Progenitor cell of endocrine pancreas (in vitro differentiated cells): ENCODE measurements around the gene TBX4. TPM values are rescaled to one million over a fixed set of nuclear protein-coding genes. Genes with fewer than 3 reads are reported as not detected.

ENCODE experiments used
- DNase-seq: peaks from one replicate; pipeline ENCODE4 v3.0.0; 2021; ENCODE audit warnings: low spot score; ENCODE audit not compliant: unreplicated experiment
- H3K27ac Mint-ChIP-seq: 2 replicates; pipeline ENCODE4 v1.8.0; 2021; ENCODE audit warnings: mild to moderate bottlenecking, moderate library complexity, mixed read lengths
- H3K27me3 Mint-ChIP-seq: 2 replicates; pipeline ENCODE4 v1.8.0; 2021; ENCODE audit warnings: mixed read lengths
- H3K36me3 Mint-ChIP-seq: 2 replicates; pipeline ENCODE4 v1.8.0; 2022; ENCODE audit warnings: mixed read lengths; ENCODE audit not compliant: insufficient read depth
- H3K4me1 Mint-ChIP-seq: 2 replicates; pipeline ENCODE4 v1.8.0; 2021; ENCODE audit warnings: low read depth, mixed read lengths
- H3K4me3 Mint-ChIP-seq: 2 replicates; pipeline ENCODE4 v1.8.0; 2021; ENCODE audit warnings: low read depth, mild to moderate bottlenecking, moderate library complexity, mixed read lengths
- H3K9me3 Mint-ChIP-seq: 2 replicates; pipeline ENCODE4 v1.8.0; 2021; ENCODE audit warnings: low read depth, mixed read lengths
- total RNA-seq: library from RNA; stranded (reverse); gene quantifications from 2 replicates; pipeline ENCODE4 v1.2.1, GENCODE V29; 2021
- TF ChIP-seq, protein P1 (sequence below): fragments of 200-600 bp; sonication (generic); IDR thresholded peaks from one replicate; pipeline ENCODE4 v1.5.0; 2021; ENCODE audit warnings: antibody characterized with exemption, mild to moderate bottlenecking; ENCODE audit not compliant: unreplicated experiment

The TBX4 gene
- total RNA-seq, 1 donor from 2014 or later = not detected

GRCh38 chr17:61459939-61460718, 7.9 kb downstream of the TBX4 start:
- no peak for DNase-seq
- peaks cover 90% of the 10 kb centered on the region for H3K27me3 Mint-ChIP-seq

GRCh38 chr17:61460796-61461585, 8.8 kb downstream of the TBX4 start:
- Mint-ChIP-seq H3K27ac (no peak overlapping the region), H3K9me3 (no peaks in the 10 kb centered on the region), H3K36me3 (no peaks in the 10 kb centered on the region), H3K27me3 (peaks cover 90% of the 10 kb centered on the region), H3K4me1 (peaks cover 26% of the 10 kb centered on the region), H3K4me3 (no peak overlapping the region)
- DNase-seq = no peak
- TF ChIP-seq, protein P1, sequence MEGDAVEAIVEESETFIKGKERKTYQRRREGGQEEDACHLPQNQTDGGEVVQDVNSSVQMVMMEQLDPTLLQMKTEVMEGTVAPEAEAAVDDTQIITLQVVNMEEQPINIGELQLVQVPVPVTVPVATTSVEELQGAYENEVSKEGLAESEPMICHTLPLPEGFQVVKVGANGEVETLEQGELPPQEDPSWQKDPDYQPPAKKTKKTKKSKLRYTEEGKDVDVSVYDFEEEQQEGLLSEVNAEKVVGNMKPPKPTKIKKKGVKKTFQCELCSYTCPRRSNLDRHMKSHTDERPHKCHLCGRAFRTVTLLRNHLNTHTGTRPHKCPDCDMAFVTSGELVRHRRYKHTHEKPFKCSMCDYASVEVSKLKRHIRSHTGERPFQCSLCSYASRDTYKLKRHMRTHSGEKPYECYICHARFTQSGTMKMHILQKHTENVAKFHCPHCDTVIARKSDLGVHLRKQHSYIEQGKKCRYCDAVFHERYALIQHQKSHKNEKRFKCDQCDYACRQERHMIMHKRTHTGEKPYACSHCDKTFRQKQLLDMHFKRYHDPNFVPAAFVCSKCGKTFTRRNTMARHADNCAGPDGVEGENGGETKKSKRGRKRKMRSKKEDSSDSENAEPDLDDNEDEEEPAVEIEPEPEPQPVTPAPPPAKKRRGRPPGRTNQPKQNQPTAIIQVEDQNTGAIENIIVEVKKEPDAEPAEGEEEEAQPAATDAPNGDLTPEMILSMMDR = no peak

More at GRCh38 chr17:61459939-61460718, 7.9 kb downstream of the TBX4 start:
- Mint-ChIP-seq H3K9me3 (no peaks in the 10 kb centered on the region), H3K4me3 (no peak overlapping the region), H3K27ac (no peak overlapping the region), H3K4me1 (peaks cover 28% of the 10 kb centered on the region), H3K36me3 (no peaks in the 10 kb centered on the region)
- TF ChIP-seq, protein P1 = no peak

DNA sequence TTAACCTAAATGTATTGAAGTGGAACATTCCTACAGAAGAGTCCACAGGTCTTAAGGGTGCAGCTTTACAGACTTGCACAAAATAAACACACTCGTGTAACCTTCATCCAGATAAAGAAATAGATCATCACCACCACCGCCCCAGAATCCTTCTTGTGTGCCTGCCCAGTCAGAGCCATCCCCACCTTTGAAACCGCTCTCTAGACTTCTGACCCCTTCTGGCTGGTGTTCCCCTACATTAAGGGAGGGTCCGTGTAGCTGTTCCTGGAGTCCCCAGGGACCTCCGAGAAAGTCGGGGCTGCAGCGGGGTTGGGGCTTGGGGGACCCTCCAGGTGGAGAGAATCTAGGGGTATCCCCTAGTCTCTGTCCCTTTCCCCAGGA, 9.4 kb downstream of the TBX4 start:
- Mint-ChIP-seq H3K4me1 (peaks cover 26% of the 10 kb centered on the region), H3K27ac (no peak overlapping the region), H3K4me3 (no peak overlapping the region), H3K27me3 (peaks cover 94% of the 10 kb centered on the region), H3K9me3 (no peaks in the 10 kb centered on the region), H3K36me3 (no peaks in the 10 kb centered on the region)
- TF ChIP-seq, protein P1 = no peak
- DNase-seq = no peak

GRCh38 chr17:61461967-61462718, 9.9 kb downstream of the TBX4 start:
- H3K27ac Mint-ChIP-seq = peak overlapping the region; percentile 60

More at GRCh38 chr17:61461967-61462718, 9.9 kb downstream of the TBX4 start:
- peaks cover 24% of the 10 kb centered on the region for H3K4me1 Mint-ChIP-seq
- TF ChIP-seq, protein P1 = no peak
- peak overlapping the region; percentile 55 for H3K4me3 Mint-ChIP-seq
- H3K36me3 Mint-ChIP-seq = no peaks in the 10 kb centered on the region
- DNase-seq = no peak
- no peaks in the 10 kb centered on the region for H3K9me3 Mint-ChIP-seq
- H3K27me3 Mint-ChIP-seq = peaks cover 90% of the 10 kb centered on the region
